ENCODE data around the gene AOPEP. TPM values are rescaled to one million over a fixed set of nuclear protein-coding genes. Genes with fewer than 3 reads are reported as not detected.

The AOPEP gene
- total and polyA plus RNA-seq, 2 of the 13 experiments (the other 11 are each of a cell fraction or from before 2014, with no cell fraction given): 22.2 to 41.6 TPM

DNA sequence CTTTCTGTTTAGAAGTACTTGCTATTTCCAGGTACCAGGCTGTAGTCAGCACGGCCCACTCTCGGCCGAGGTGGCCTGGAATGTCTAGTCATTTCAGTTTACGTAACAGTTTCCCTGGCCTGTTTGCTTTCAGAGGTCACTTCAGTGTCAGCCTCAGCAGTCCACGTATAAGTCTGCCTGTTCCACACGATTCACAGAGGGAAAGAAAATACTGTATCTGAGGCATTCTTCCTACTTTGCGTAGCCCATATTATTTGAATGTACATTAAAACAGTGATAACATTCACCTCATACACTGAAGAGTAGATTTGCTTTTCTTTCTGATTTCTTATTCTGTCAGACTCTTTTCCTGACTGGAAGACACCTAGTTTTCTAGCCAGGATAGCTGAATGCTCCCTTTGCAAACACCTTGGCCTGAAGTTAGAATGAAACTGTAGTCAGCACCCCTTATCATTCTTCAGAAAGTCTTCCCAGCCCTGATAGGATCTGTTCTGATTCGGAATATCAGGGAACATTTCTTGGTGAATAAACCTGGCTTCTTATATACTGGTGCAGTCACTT lies 140.9 kb downstream of the AOPEP start (continued):
- TF ChIP-seq, protein P1, sequence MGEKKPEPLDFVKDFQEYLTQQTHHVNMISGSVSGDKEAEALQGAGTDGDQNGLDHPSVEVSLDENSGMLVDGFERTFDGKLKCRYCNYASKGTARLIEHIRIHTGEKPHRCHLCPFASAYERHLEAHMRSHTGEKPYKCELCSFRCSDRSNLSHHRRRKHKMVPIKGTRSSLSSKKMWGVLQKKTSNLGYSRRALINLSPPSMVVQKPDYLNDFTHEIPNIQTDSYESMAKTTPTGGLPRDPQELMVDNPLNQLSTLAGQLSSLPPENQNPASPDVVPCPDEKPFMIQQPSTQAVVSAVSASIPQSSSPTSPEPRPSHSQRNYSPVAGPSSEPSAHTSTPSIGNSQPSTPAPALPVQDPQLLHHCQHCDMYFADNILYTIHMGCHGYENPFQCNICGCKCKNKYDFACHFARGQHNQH (CRISPR knock-in tag; IDR thresholded peaks at IDR 0.05): peak; percentile 59; the same call in 1 of the 2 replicates
- TF ChIP-seq, protein P2, sequence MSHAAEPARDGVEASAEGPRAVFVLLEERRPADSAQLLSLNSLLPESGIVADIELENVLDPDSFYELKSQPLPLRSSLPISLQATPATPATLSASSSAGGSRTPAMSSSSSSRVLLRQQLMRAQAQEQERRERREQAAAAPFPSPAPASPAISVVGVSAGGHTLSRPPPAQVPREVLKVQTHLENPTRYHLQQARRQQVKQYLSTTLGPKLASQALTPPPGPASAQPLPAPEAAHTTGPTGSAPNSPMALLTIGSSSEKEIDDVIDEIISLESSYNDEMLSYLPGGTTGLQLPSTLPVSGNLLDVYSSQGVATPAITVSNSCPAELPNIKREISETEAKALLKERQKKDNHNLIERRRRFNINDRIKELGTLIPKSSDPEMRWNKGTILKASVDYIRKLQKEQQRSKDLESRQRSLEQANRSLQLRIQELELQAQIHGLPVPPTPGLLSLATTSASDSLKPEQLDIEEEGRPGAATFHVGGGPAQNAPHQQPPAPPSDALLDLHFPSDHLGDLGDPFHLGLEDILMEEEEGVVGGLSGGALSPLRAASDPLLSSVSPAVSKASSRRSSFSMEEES (CRISPR knock-in tag; IDR thresholded peaks at IDR 0.05): peak; percentile 50; the same call in 1 of the 2 replicates
- no peak for TF ChIP-seq KLF15 (CRISPR knock-in tag; IDR thresholded peaks at IDR 0.05; ENCODE audit: borderline replicate concordance)
- no peak for TF ChIP-seq ZNF543 (CRISPR knock-in tag; IDR thresholded peaks at IDR 0.05)
- TF ChIP-seq, protein P3, sequence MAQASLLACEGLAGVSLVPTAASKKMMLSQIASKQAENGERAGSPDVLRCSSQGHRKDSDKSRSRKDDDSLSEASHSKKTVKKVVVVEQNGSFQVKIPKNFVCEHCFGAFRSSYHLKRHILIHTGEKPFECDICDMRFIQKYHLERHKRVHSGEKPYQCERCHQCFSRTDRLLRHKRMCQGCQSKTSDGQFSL (CRISPR knock-in tag; IDR thresholded peaks at IDR 0.05): no peak
- TF ChIP-seq SMAD9 (CRISPR knock-in tag; IDR thresholded peaks at IDR 0.05): no peak
- TF ChIP-seq, protein P4, sequence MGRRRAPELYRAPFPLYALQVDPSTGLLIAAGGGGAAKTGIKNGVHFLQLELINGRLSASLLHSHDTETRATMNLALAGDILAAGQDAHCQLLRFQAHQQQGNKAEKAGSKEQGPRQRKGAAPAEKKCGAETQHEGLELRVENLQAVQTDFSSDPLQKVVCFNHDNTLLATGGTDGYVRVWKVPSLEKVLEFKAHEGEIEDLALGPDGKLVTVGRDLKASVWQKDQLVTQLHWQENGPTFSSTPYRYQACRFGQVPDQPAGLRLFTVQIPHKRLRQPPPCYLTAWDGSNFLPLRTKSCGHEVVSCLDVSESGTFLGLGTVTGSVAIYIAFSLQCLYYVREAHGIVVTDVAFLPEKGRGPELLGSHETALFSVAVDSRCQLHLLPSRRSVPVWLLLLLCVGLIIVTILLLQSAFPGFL (CRISPR knock-in tag; IDR thresholded peaks at IDR 0.05): no peak
- no peak for TF ChIP-seq ADNP (CRISPR knock-in tag; IDR thresholded peaks at IDR 0.05)
- TF ChIP-seq, protein P5, sequence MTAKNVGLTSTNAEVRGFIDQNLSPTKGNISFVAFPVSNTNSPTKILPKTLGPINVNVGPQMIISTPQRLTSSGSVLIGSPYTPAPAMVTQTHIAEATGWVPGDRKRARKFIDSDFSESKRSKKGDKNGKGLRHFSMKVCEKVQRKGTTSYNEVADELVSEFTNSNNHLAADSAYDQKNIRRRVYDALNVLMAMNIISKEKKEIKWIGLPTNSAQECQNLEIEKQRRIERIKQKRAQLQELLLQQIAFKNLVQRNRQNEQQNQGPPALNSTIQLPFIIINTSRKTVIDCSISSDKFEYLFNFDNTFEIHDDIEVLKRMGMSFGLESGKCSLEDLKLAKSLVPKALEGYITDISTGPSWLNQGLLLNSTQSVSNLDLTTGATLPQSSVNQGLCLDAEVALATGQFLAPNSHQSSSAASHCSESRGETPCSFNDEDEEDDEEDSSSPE (CRISPR knock-in tag; IDR thresholded peaks at IDR 0.05): no peak
- no peak for TF ChIP-seq EED (CRISPR knock-in tag; IDR thresholded peaks at IDR 0.05)
- no peak for TF ChIP-seq ARID3A (IDR thresholded peaks at IDR 0.05; ENCODE audit: low read depth, low read length)
- TF ChIP-seq CBX2 (IDR thresholded peaks at IDR 0.05; ENCODE audit: low read depth, low read length): no peak
- TF ChIP-seq CBX2 (CRISPR knock-in tag; IDR thresholded peaks at IDR 0.05; ENCODE audit: low read depth): no peak
- TF ChIP-seq, protein P6, sequence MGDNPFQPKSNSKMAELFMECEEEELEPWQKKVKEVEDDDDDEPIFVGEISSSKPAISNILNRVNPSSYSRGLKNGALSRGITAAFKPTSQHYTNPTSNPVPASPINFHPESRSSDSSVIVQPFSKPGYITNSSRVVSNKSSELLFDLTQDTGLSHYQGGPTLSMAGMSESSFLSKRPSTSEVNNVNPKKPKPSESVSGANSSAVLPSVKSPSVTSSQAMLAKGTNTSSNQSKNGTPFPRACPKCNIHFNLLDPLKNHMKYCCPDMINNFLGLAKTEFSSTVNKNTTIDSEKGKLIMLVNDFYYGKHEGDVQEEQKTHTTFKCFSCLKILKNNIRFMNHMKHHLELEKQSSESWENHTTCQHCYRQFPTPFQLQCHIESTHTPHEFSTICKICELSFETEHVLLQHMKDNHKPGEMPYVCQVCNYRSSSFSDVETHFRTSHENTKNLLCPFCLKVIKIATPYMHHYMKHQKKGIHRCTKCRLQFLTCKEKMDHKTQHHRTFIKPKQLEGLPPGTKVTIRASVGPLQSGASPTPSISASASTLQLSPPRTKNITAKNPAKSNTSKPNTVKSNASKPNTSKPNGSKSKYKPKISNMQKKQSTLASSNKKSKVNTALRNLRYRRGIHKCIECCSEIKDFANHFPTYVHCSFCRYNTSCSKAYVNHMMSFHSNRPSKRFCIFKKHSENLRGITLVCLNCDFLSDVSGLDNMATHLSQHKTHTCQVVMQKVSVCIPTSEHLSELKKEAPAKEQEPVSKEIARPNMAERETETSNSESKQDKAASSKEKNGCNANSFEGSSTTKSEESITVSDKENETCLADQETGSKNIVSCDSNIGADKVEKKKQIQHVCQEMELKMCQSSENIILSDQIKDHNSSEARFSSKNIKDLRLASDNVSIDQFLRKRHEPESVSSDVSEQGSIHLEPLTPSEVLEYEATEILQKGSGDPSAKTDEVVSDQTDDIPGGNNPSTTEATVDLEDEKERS (CRISPR knock-in tag; IDR thresholded peaks at IDR 0.05): 0 out of 2 replicates have a peak, but pooled peaks have one; percentile 59
- TF ChIP-seq ZSCAN22 (CRISPR knock-in tag; IDR thresholded peaks at IDR 0.05): no peak
- TF ChIP-seq MTERF4 (CRISPR knock-in tag; IDR thresholded peaks at IDR 0.05): no peak
- no peak for TF ChIP-seq AGO2 (optimal IDR thresholded peaks at IDR 0.05; ENCODE audit: low read depth, low read length)
- no peak for TF ChIP-seq ZNF224 (CRISPR knock-in tag; IDR thresholded peaks at IDR 0.05)
